Gastroesophageal sphincter (tissue), 3 donors: Measurements from ENCODE around the gene SDK2.

ENCODE experiments used
- EP300 ChIP-seq: sonication (generic); formaldehyde crosslinking; IDR thresholded peaks from one replicate; pipeline ENCODE4 v1.6.1; 2017; ENCODE audit warnings: antibody characterized with exemption, mild to moderate bottlenecking
- POLR2A ChIP-seq, 2 donors: fragments of 450-650 bp; IDR thresholded peaks; one replicate each; pipeline ENCODE4 v1.6.1; 2017; ENCODE audit warnings: antibody characterized with exemption in 2 of 2, mild to moderate bottlenecking in 2 of 2, moderate library complexity in 1 of 2
- POLR2AphosphoS5 ChIP-seq: sonication (generic); formaldehyde crosslinking; IDR thresholded peaks from one replicate; pipeline ENCODE4 v1.6.1; 2017; ENCODE audit warnings: antibody characterized with exemption
- TF ChIP-seq, protein P1 (sequence below), 4 experiments: fragments of 200-600 bp in 2 of 4; fragments of 450-650 bp in 2 of 4; sonication (generic) in 1 of 4; IDR thresholded peaks; one replicate each; pipeline ENCODE4 v1.5.1; 2017 to 2019; ENCODE audit warnings: antibody characterized with exemption in 4 of 4, mild to moderate bottlenecking in 2 of 4, moderate library complexity in 2 of 4

DNA sequence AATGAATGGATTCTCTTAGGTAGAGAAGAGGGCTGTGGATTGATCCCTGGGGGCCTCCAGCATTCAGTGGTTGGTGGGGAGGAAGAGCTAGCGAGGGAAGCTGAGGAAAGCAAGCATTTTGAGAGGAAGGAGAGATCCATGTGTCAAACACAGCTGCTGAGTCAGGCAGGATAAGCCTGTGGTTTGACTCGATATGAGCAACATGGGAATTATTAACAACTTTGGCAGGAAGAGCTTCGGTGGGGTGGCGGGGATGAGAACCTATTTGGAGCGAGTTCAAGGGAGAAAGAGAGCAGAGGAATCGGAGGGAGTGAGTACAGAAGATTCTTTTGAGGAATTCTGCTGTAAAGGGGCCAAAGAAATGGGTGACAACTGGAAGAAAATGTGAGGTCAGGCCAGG, 273.0 kb downstream of the SDK2 start:
- TF ChIP-seq, protein P1, sequence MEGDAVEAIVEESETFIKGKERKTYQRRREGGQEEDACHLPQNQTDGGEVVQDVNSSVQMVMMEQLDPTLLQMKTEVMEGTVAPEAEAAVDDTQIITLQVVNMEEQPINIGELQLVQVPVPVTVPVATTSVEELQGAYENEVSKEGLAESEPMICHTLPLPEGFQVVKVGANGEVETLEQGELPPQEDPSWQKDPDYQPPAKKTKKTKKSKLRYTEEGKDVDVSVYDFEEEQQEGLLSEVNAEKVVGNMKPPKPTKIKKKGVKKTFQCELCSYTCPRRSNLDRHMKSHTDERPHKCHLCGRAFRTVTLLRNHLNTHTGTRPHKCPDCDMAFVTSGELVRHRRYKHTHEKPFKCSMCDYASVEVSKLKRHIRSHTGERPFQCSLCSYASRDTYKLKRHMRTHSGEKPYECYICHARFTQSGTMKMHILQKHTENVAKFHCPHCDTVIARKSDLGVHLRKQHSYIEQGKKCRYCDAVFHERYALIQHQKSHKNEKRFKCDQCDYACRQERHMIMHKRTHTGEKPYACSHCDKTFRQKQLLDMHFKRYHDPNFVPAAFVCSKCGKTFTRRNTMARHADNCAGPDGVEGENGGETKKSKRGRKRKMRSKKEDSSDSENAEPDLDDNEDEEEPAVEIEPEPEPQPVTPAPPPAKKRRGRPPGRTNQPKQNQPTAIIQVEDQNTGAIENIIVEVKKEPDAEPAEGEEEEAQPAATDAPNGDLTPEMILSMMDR (IDR thresholded peaks at IDR 0.05), result no peak
- TF ChIP-seq EP300 (no peak), POLR2A (IDR thresholded peaks at IDR 0.05) (no peak), POLR2AphosphoS5 (no peak)
